Thyroid gland (tissue), 4 donors: Measurements from ENCODE around the gene SKI.

Source experiments
- CTCF ChIP-seq, 6 experiments: fragments of 200-600 bp in 3 of 6; fragments of 450-650 bp in 3 of 6; sonication (generic) in 3 of 6; IDR thresholded peaks; one replicate each; pipeline ENCODE4 v1.5.1; 2016 to 2019; ENCODE audit warnings: antibody characterized with exemption in 6 of 6, mild to moderate bottlenecking in 2 of 6, inconsistent platforms in 1 of 6, moderate library complexity in 1 of 6
- POLR2A ChIP-seq, 2 donors: fragments of 450-650 bp; IDR thresholded peaks; one replicate each; pipeline ENCODE4 v1.6.1; 2017; ENCODE audit warnings: antibody characterized with exemption in 2 of 2, mild to moderate bottlenecking in 2 of 2, moderate library complexity in 1 of 2

GRCh38 chr1:2181271-2181670, 46.8 kb upstream of the SKI start:
- no peak for TF ChIP-seq CTCF (IDR thresholded peaks at IDR 0.05)
- TF ChIP-seq POLR2A (IDR thresholded peaks at IDR 0.05), result no peak
